HG03342 (cell line): ENCODE data around the gene POU2AF2.
"Not testable (repeated sequence)": the region's sequence is repeated elsewhere in the genome, so short reads cannot be mapped to it uniquely, and the experiment has no call there.

ENCODE experiments used
- ATAC-seq: cut with Tn5 transposase; IDR thresholded peaks from one replicate; pipeline ENCODE4 v1.9.1; 2021; ENCODE audit warnings: mild to moderate bottlenecking, moderate library complexity; ENCODE audit not compliant: unreplicated experiment

Gene POU2AF2

GRCh38 chr11:111253630-111254029 is 8.1 kb downstream of the POU2AF2 start:
- no peak for ATAC-seq

DNA sequence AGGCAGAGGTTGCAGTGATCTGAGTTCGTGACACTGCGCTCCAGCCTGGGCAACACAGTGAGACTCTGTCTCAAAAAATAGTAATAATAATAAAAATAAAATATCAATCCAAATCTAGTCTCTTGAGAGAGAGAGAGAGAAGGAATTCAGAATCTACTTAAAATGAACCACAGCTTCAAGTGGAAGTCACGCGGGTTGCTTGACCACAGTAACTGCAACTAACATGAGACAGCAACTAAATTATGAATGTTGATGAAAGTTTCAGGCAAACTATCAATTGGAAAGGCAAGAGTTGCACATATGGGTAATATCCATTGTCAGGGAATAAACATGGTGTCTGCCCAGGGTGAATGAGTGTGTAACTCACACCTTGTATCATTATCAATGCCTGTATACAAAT is 12.5 kb downstream of the POU2AF2 start:
- ATAC-seq, result no peak

DNA sequence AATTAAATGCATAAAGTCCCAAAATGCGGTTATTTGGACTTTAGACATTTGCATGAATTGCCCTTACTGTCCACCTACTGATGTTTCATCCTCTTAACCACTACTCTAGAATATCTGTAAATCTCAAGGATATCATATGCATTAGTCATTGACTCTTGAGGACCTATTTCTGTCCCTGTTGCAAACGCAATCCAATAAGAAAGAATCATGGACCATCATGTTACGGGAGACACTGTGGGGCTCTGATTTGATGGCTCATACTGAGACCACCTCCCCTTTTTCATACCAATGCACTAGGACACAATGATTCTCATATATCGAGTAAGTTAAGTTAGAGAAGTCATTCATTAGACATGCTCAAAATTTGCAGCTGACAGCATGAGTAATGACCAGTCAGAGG is 14.4 kb downstream of the POU2AF2 start:
- no peak for ATAC-seq

- ATAC-seq, result no peak
Observed at GRCh38 chr11:111260811-111261210, 15.3 kb downstream of the POU2AF2 start.

- no peak for ATAC-seq
Observed at GRCh38 chr11:111264646-111265045, 19.1 kb downstream of the POU2AF2 start.

DNA sequence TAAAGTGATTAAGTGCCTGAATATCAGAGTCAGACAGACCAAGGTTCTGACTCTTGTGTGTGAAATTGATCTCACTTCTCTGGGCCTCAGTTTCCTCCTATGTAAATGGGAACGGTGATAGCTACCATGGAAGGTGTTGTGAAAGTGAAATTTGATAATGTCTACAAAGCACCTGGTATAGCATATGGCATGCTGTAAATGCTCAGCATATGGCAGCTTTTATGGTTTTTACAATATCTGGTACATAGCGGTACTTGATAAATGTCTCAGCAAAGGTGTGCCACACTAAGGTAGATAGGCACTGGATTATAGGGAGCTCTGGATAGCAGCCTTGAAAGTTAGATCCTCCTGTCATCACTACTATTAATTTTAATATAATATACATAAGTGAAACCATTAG is 19.9 kb downstream of the POU2AF2 start:
- ATAC-seq, result no peak

GRCh38 chr11:111268303-111268702 is 22.8 kb downstream of the POU2AF2 start:
- not testable (repeated sequence) for ATAC-seq

DNA sequence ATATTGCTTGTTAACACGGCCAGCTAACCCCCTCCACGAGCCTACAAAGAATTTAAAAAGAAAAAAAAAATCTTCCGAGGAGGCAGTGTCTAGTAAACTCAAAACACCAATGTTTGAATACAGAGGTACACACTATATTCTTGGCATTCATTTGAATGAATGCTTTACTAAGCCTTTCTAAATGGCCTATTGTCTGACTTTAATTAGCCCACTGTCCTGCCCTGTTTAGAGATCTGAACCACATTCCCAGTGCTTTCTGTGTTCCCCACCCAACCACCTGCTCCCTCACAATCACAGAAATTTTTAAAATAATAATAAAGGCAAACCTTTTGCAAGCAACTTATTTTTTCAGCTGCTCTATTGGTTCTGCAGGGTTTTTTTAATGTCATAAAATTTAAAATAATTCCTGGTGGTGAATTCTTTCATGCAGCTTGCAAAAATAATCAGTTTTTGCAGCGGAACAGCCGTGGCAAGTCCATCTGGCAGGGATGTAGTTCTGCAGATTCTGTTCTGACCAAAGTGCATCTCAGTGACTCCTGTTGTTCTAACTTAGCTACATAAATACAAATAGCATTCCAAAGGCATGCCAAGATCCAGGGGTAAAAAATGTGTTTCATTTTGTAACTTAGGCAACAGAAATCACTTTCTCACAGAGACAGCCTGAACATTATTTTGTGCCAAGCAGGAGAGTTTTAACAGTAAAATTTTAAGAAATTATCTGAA is 23.8 kb downstream of the POU2AF2 start:
- ATAC-seq, result no peak

GRCh38 chr11:111272420-111272819 is 26.9 kb downstream of the POU2AF2 start:
- ATAC-seq, result no peak

DNA sequence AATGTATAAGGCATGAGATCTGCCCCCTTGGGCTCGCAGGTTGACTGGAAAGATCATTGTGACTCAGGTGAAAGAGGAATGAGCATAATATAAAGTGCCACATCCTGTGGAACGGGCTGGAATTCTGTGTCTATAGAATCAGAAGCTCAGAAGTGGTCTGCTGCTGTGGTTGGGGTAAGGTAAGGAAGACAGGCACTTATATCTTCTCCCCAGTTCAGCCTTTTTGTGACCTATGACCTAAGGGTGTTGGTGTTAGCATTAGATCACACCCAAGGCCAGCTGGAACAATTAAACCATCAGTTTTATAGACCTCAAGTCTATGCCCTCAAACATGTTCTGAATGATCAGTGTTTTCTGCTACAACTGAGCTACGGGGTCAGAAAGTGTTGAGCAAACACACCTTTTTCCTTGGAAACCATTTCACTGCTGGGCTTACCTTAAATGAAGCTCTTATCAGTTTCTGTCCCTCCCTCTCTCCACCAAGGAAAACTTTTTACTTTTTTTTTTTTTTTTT is 37.1 kb downstream of the POU2AF2 start:
- ATAC-seq, result no peak

DNA sequence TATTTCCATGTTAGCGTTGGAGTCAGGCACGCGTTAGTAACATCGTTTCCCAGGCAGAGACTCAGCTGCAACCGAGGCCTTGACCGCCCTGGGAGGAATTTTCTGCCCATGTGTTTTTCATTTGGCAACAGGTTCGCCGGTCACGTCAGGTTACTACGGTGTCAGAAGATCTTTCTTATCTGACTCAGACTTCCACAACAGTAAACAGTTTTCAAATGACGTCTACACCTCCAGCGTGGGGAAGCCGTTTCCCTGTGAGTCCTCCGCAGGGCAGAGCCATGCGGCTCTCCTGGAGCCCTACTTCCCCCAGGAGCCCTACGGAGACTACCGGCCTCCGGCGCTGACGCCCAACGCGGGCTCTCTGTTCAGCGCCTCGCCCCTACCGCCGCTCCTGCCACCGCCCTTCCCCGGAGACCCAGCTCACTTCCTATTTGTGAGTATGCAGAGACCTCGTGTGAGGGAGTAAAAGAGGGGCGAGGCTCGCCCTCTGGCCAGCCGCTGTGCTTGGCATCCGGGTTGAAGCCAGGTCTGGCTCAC is 38.5 kb downstream of the POU2AF2 start:
- no peak for ATAC-seq

GRCh38 chr11:111285189-111286091 is 39.9 kb downstream of the POU2AF2 start:
- ATAC-seq, result no peak

DNA sequence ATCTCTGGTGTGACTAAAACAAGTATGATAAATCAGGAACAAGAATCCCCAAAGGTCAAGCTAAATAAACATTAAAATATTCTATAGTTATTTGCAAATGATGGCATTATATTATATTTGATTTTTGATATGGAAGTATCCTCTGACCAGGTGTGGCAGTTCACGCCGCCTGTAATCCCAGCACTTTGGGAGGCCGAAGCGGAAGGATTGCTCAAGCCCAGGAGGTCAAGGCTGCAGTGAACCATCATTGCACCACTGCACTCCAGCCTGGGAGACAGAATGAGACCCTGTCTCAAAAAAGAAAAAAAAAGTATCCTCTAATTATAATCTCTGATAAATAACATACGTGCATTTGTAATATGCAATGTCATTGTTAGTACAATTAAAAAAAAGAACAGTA is 46.2 kb downstream of the POU2AF2 start:
- no peak for ATAC-seq

DNA sequence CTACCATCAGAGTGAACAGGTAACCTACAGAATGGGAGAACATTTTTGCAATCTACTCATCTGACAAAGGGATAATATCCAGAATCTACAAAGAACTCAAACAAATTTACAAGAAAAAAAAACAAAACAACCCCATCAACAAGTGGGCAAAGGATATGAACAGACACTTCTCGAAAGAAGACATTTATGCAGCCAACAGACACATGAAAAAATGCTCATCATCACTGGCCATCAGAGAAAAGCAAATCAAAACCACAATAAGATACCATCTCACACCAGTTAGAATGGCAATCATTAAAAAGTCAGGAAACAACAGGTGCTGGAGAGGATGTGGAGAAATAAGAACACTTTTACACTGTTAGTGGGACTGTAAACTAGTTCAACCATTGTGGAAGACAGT is 46.9 kb downstream of the POU2AF2 start:
- ATAC-seq, result not testable (repeated sequence)

- ATAC-seq, result no peak
Observed at GRCh38 chr11:111296196-111296595, 50.7 kb downstream of the POU2AF2 start.

DNA sequence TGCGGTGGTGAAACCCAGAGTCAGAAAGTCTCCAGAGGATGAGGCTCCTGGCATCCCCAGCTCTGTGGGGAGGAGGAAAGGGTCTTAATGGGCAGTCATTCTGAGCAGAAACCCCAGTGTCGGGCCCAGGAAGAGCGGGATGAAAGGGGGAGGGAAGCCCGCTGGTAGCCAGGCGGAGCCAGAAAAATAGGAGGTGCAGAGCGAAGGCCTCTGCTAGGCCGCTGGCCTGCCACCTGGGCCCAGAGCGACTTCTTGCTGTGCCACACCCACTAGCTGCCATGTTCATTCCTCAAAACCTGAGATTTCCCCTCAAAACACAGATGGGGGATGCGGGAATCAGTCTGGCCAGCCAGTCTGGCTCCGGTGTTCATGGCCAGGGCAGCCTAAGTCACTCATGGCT is 52.2 kb downstream of the POU2AF2 start:
- ATAC-seq, result no peak

GRCh38 chr11:111298413-111299100 is 53.0 kb downstream of the POU2AF2 start, which contains the start of gene POU2AF3:
Gene POU2AF3 (plus strand): TSS chr11:111298546. CDS start chr11:111298582, 36 bp downstream.
- ATAC-seq, result no peak

DNA sequence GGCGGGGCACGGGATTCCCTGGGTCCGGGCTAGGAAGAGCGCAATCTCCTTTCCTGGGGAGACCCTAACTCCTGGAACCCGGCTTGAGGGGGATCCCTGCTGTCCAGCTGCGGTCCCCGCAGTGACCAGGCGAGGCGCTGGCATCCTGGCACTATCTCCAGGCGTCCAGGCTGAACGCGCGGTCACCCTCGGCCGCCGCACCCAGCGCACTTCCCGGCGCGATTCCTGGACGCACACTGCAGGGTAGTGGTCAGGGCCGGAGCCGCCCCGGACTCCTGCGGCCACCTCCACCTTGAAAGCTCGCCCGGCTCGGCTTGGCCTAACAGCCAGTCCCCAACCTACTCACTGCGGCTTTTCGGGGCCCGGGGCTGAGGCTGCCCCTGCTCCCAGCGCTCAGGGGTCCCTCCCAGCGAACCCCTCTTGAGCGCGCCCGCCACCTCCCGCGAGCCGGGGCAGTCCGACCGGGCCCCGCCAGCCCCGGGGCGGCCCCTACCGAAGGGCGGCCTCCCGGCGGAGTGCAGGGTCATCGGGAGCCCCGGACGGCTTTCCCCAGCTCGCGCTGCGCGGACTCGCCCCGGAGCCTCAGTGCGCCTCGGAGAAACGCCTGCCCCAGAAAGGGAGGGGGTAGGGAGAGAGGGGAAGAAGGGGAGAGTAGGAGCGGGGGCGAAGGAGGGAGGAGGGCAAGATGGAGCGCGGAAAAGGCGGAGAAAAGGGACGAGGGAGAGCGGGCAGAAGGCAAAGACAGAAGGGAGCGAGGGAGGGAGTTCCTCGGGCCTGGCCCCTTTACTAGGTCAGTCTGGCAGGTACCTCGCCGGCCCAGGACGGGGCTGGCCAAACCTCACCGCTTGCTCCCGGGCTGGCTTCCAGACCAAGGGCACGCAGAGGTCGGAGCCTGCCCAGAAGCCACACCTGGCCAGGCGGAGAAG is 53.8 kb downstream of the POU2AF2 start:
- no peak for ATAC-seq

- ATAC-seq, result no peak
Observed at GRCh38 chr11:111300569-111300968, 55.0 kb downstream of the POU2AF2 start.
